ENCODE measurements around the gene SCRT2. TPM values are rescaled to one million over a fixed set of nuclear protein-coding genes. Genes with fewer than 3 reads are reported as not detected.

SCRT2 gene
- total RNA-seq, 2 donors from 2014 or later: not detected

GRCh38 chr20:658731-659291 is 16.8 kb downstream of the SCRT2 start:
- intact Hi-C loops (cut with DNase I): no loop called here
- DNase-seq (no peak), ATAC-seq (peak in 1 of 2 donors; percentile 15)

GRCh38 chr20:658202-658601 is 17.4 kb downstream of the SCRT2 start:
- intact Hi-C loops (cut with DNase I): no loop called here
- ATAC-seq (no peak), DNase-seq (no peak)

DNA sequence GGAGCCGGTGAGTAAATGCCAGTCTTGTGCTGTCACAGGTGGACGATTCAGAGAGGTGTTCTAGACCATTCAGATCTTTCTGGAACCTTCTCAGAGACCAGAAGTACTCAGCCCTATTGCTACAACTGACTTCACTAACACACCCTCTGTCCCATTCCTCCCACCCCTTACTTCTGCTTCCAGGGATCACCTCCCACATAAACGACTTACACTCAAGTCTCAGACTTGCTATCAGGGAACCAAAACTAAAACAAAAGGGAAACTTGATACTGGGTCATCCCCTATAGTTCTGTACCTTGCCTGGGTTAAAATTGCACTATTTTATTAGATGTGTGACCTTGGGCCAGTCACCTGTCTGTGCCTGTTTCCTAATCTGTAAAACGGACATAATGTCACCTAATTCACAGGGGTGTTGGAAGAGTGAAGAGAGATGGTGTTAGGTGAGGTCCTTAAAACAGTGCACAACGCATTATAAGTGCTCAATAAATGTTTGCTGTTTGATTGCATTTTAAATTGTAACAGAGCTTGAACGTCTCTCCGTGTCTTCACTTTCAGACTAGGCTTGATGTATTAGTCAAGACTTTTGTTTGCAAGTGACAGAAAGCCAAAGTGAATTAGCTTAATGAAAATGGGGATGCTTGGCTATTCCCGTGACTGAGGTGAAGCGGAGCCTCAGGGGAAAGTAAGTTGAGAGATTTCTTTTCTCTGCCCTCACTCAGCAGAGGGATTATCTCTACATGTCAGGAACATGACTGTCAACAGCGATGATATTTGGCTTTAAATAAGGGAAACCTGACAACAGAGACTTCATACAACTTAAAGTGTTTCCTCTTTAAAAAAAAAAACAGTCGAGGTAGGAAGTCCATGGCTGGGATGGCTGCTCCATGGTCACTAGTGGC is 19.6 kb downstream of the SCRT2 start:
- no peak for ATAC-seq
- intact Hi-C loops (cut with DNase I): no loop called here
- no peak for DNase-seq

DNA sequence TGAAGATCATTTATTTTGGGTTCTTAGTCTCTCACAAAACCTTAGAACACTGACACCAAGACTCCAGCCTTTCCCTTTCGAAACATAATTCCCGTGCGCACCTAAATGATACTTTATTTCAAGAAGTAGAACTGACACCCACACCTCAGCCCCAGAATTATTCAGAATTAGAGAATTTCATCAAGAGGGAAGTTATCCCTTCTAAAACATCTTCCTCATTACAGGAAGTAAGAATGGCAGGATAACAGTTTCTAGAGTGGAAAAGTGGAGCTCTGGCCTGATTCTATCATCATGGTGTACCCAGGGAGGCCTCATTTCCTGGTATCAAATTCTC is 21.2 kb downstream of the SCRT2 start:
- intact Hi-C loops (cut with DNase I): loop anchor here in 1 of 2 donors (5.0 kb wide), 1 partner anchor 73 kb away; no protein-coding TSS in a partner anchor

GRCh38 chr20:653590-654416 is 21.8 kb downstream of the SCRT2 start:
- intact Hi-C loops (cut with DNase I): loop anchor here in 1 of 2 donors (5.0 kb wide), 1 partner anchor 73 kb away; no protein-coding TSS in a partner anchor
- DNase-seq (no peak), ATAC-seq (no peak)

More for the DNA sequence above, 21.2 kb downstream of the SCRT2 start:
- ATAC-seq: no peak
- DNase-seq: no peak

- DNase-seq: peak; percentile 94
- intact Hi-C loops (cut with DNase I): loop anchor here in 1 of 2 donors (5.0 kb wide), 1 partner anchor 74 kb away; no protein-coding TSS in a partner anchor
- peak; percentile 96 to 97 for ATAC-seq
Measured at GRCh38 chr20:653110-653589, 22.5 kb downstream of the SCRT2 start, which contains the start of gene SRXN1. TSS of gene SRXN1 (minus strand) at chr20:653200. CDS start at chr20:653185, 15 bp downstream.

GRCh38 chr20:652615-653109 is 22.9 kb downstream of the SCRT2 start:
- DNase-seq (peak; percentile 65), ATAC-seq (peak in 1 of 2 donors; percentile 5)
- intact Hi-C loops (cut with DNase I): loop anchor here in 1 of 2 donors (5.0 kb wide), 1 partner anchor 75 kb away; no protein-coding TSS in a partner anchor

GRCh38 chr20:651713-652614 is 23.6 kb downstream of the SCRT2 start:
- peak; percentile 27 to 41 for ATAC-seq
- intact Hi-C loops (cut with DNase I): loop anchor here in 1 of 2 donors (5.0 kb wide), 1 partner anchor 75 kb away; no protein-coding TSS in a partner anchor
- no peak for DNase-seq

GRCh38 chr20:650954-651353 is 24.6 kb downstream of the SCRT2 start:
- ATAC-seq (no peak), DNase-seq (no peak)
- intact Hi-C loops (cut with DNase I): loop anchor here in 1 of 2 donors (5.0 kb wide), 1 partner anchor 76 kb away; no protein-coding TSS in a partner anchor

GRCh38 chr20:650281-650680 is 25.3 kb downstream of the SCRT2 start:
- DNase-seq (no peak), ATAC-seq (no peak)
- intact Hi-C loops (cut with DNase I): loop anchor here in 1 of 2 donors (5.0 kb wide), 1 partner anchor 77 kb away; no protein-coding TSS in a partner anchor

GRCh38 chr20:647479-648019 is 28.1 kb downstream of the SCRT2 start:
- ATAC-seq (no peak), DNase-seq (no peak)
- intact Hi-C loops (cut with DNase I): loop anchor here in 1 of 2 donors (5.0 kb wide), 1 partner anchor 85 kb away; no protein-coding TSS in a partner anchor

GRCh38 chr20:646868-647233 is 28.8 kb downstream of the SCRT2 start:
- intact Hi-C loops (cut with DNase I): loop anchor here in 1 of 2 donors (5.0 kb wide), 1 partner anchor 85 kb away; no protein-coding TSS in a partner anchor

DNA sequence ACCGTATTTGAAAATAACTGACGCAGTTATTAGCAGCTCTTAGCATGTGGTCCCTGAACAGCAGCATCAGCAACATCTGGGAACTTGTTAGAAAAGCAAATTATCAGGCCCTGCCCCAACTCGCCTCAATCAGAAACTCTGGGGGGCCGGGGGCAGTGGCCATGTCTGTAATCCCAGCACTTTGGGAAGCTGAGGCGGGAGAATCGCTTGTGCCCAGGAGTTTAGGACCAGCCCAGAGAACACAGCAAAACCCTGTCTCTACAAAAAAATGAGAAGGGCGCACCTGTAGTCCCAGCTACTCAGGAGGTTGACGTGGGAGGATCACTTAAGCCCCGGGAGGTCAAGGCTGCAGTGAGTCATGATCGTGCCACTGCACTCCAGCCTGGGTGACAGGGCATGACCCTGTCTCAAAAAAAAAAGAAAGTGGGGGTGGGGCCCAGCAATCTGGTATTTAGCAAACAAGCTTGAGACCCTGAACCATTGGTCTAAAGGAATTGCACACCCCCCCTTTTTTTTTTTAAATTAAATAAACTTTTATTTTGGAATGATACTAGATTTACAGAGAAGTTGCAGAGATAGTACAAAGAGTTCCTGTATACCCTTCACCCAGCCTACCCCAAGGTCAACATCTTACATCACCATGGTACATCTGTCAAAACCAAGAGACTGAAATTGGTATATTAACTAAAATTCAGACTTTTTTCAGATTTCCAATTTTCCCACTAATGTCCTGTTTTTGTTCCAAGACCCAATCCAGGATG is 29.3 kb downstream of the SCRT2 start:
- intact Hi-C loops (cut with DNase I): loop anchor here in 1 of 2 donors (5.0 kb wide), 1 partner anchor 84 kb away; no protein-coding TSS in a partner anchor
- no peak for ATAC-seq
- DNase-seq: no peak

More at GRCh38 chr20:646868-647233, 28.8 kb downstream of the SCRT2 start:
- ATAC-seq: no peak
- no peak for DNase-seq

GRCh38 chr20:645318-646106 is 30.1 kb downstream of the SCRT2 start:
- intact Hi-C loops (cut with DNase I): loop anchor here (2.0 to 5.0 kb wide), 2 partner anchors 83 kb away; no protein-coding TSS in a partner anchor
- ATAC-seq (peak; percentile 70 to 75), DNase-seq (peak; percentile 74)

DNA sequence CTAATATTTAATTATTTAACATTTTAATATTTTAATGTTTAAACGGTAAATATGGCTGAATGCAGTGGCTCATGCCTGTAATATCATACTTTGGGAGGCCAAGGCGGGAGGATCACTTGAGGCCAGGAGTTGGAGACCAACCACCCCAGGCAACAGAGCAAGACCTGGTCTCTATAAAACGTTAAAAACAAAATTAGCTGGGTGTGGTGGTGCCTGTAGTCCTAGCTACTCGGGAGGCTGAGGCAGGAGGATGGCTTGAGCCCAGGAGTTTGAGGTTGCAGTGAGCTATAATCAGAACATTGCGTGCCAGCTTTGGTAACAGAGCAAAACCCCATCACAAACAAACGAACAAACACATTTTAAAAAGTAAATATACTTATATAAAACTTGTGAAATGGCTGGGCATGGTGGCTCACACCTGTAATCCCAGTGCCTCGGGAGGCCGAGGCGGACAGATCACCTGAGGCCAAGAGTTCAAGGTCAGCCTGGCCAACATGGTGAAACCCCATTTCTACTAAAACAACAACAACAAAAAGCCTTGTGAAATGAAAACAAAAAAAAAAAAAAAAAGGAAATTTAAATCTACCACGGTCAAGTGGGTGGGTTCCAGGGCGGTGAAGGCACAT is 30.8 kb downstream of the SCRT2 start:
- ATAC-seq (no peak), DNase-seq (no peak)
- intact Hi-C loops (cut with DNase I): loop anchor here (2.0 to 5.0 kb wide), 2 partner anchors 82 to 83 kb away; no protein-coding TSS in a partner anchor
